Endometrial microvascular endothelial cells (primary cell): Measurements from ENCODE around the gene SULT2A1. TPM values are rescaled to one million over a fixed set of nuclear protein-coding genes. Genes with fewer than 3 reads are reported as not detected.
"Not testable (repeated sequence)": the region's sequence is repeated elsewhere in the genome, so short reads cannot be mapped to it uniquely, and the experiment has no call there.

Source experiments
- in situ Hi-C: cut with HindIII; loops from 2 replicates; pipeline ENCODE4 v1.10.0; 2017; ENCODE audit warnings: low sequenced_read_pairs, low pct_unique_long_range_greater_than_20kb; ENCODE audit errors: inconsistent ontology term
- total RNA-seq: library from RNA; depleted of rRNA; stranded (reverse); fragments of >200 nt; gene quantifications from one replicate; pipeline ENCODE4 v1.2.3, GENCODE V29; 2015; ENCODE audit errors: inconsistent ontology term

The SULT2A1 gene
- total RNA-seq, 1 donor from 2014 or later: not detected

DNA sequence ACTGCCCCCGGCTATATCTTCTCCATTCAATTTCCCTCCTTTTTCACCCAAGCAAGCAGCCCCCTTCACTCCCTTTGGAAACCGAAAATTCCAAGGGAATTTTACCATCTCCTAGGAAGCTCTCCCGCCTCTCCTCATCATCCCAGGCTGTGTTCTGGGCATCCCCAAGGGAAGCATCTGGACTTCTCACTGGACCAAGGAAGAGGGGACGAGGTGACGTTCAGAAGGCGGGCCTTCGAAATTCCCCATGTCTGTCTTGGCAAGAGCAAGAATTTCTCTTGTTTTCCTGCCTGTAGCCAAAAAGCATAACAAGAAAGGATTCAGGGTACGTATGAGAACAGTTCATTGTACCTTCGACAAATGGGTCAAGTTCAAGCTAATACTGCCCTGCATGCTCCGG is 20.9 kb downstream of the SULT2A1 start:
- in situ Hi-C loops: no loop called here

DNA sequence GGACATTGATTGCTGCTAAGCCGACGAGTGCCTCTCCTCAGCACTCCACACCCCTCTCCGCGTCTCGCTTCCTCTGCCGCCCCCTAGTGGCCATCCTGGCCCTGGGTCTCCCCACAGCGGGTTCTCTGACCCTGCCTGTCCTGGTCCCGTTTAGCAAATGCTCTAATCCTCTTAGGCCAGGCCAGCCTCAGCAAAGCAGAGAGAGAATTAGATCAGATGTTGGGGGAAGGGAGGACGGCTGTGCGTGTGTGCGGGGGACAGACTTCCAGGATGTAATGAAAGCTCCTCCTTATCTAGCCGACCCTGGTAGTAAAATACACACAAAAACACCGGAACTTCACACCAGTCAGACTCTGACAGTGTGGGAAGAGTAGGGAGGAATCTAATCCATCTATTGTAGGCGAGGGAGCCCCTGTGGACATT is 22.6 kb downstream of the SULT2A1 start:
- in situ Hi-C loops: no loop called here

DNA sequence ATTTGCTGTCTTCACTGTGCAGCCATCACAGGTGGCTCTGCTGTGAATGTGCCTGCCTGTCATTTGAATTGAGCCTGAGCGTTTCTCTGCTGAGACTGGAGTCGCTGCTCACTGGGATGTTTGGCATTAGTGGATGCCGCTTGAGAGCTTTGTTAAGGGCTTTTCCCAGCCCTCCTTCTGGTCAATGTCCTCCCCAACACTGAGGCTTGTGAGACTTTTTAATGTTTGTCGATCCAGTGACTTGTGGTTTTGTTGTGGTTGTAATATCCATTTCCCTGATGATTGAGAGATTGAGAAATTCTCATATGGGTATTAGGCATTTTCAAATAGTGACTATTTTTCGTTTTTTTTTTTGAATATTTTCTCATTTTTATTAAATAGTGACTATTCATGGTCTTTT is 24.5 kb downstream of the SULT2A1 start:
- in situ Hi-C loops: no loop called here

DNA sequence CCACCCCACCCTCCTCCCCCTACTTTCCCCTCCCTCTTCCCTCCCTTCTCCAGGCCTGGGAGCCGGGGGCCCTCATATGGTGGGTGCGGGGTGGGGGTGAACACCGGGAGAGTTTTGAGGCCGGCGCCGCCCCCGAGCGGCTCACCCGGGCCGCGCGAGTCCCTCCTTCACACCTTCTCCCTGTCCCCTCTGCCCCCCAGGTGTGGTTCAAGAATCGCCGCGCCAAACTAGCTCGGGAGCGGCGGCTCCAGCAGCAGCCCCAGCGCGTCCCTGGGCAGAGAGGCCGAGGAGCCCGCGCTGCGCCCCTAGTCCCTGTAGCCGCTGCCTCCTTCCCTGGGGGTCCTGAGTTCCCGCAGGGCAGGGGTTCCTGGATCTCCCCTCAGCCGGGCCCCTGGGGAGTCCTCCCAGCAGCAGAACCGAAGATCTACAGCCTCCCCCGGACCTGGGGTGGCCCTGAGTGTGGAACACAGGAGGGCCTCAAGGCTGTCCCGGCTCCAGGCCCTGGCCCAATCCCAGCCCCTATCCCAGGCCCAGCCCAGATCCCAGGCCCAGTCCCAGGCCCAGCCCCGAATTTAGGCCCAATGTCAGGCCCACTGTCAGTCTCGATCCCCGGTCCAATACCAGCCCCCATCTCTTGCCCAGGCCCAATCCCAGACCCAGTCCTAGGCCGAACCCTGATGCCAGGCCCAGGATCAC is 25.4 kb downstream of the SULT2A1 start:
- in situ Hi-C loops: no loop called here

DNA sequence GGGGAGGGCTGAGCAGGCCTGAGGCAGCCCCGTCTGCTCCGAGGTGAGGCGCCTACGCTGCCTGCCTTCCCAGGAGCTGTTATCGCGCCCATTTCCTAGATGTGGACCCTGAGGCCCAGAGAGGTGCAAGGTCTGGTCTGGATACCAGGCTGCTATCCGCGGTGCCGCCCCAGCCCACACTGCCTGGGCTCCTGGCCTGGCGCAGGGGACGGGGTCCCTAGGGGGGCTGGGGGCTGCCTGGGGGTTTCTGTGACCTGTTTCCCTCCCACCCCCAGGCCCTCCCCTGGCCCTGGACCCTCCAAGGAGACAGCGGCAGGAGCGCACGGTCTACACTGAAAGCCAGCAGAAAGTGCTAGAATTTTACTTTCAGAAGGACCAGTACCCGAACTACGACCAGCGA is 26.3 kb downstream of the SULT2A1 start:
- in situ Hi-C loops: not testable (repeated sequence)

DNA sequence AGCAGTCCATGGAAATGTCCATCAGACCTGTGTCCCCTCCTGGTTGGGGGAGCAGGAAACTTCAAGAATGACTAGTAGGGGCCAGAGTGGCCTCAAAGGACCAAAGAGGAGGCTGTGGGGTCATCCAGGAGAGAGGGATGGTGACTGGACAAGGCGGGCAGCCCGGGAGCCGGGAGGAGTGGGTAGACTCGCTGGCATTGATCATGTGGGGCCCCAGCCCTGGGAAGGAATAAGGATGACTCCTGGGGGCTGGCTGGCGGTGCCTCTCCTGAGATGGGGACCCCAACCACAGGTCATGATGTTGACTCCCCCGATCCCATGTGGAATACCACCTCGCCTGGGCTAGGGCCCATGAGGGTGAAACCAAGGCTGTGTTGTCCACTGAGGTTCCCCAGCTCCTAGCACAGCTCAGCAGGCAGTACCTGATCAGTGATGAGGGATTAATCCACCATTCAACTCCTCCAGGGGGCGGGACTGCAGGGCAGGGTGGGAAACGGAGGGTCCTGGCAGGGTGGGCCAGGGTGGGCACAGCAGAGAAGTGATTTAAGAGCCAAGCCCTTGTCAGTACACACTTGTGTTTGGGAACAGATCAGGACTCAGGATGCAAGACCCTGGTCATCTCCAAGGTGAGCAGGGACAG is 27.3 kb downstream of the SULT2A1 start, which contains the start of gene TPRX2:
TSS of gene TPRX2 (plus strand) at position 590 of the 640 bp plus-strand sequence. CDS start at position 602, 12 bp downstream.
- in situ Hi-C loops: not testable (repeated sequence)

DNA sequence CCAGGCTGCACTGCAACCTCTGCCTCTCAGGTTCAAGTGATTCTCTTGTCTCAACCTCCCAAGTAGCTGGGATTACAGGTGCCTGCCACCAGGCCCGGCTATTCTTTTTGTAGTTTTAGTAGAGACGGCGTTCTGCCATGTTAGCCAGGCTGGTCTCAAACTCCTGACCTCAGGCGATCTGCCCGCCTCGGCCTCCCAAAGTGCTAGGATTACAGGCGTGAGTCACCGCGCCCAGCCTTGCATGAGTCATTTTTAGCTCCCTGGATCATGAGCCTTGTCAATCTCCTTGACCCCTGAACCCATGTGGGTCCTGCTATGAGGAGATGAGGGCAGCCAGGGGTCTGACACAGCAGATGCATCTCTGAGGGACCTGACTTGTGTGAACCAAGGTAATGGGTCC is 27.9 kb downstream of the SULT2A1 start:
- in situ Hi-C loops: not testable (repeated sequence)

DNA sequence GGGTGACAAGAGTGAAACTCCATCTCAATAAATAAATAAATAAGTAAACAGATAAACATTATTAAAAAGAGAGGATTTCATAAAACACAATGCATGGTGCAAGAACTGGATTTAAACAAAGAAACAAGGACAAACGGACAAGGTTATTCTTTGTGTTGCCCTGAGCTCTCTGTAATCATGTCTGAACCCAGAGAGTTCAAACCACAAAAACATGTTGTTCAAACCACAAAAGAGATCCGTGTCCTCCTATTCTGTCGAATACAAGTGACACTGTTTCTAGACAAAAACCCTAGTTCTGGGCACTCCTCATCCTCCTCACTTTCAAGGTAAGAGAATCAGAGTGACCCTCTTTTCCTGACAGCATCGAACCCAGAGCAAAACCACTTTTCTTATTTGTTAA is 31.7 kb downstream of the SULT2A1 start:
- in situ Hi-C loops: no loop called here

DNA sequence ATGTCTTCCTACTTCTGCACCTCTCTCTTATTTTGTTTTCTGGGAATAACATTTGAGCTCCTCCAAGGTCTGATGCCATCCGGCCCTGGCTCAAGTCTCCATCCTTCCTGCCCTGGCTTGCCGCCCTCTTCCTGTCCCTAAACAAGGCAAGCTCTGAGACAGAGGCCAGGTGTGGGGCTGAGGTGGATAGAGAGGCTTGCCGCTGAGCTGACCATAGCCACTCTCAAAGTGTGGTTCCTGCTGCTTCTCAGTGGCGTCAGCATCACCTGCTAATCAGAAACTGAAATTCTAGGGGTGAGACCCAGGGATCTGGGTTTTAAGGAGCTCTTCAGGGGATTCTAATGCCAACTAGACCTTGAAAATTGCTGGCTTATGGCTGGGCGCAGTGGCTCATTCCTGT is 33.1 kb downstream of the SULT2A1 start:
- in situ Hi-C loops: no loop called here

DNA sequence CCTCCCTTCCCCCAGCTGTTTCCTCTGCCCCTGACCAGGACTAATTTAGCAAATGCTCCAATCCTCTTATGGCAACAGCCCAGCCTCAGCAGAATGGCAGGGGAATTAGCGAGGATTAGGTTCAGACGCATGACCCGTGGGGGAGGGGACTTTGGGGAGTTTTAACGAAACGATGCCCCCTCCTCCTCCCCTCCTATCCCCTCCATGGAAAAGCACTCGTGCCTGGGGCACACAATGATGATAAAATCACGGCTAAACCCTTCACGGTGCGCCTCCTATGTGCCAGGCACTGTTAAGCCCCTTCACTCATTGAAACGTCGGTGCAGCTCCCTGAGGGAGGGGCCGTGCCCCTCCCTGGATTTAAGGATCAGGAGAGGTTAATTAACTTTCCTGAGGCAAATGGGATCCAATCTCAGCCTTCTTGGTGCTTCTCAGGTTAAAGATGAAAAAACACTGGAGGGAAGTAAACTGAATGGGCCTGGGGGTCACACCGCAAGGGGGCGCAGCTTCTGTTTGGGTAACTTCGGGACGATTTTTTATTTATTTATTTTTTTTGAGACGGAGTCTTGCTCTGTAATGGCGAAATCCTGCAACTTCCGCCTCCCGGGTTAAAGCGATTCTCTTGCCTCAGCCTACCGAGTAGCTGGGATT is 37.2 kb downstream of the SULT2A1 start:
- in situ Hi-C loops: no loop called here

DNA sequence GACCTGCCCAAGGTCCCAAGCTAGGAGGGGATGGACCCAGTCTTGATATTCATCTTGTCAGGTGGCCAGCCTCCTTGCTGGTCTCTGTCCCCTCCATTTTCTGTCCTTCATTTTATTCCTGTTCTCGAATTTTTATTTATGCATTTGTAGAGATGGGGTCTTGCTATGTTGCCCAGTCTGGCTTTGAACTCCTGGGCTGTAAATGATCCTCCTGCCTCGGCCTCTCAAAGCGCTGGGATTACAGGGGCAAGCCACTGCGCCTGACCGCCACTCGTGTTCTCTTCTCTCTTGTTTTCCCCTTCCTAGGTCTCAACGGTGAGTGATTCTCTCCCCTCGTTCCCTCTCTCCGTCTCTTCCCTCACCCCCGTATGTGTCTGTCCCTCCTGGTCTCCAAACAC is 37.7 kb downstream of the SULT2A1 start:
- in situ Hi-C loops: no loop called here

DNA sequence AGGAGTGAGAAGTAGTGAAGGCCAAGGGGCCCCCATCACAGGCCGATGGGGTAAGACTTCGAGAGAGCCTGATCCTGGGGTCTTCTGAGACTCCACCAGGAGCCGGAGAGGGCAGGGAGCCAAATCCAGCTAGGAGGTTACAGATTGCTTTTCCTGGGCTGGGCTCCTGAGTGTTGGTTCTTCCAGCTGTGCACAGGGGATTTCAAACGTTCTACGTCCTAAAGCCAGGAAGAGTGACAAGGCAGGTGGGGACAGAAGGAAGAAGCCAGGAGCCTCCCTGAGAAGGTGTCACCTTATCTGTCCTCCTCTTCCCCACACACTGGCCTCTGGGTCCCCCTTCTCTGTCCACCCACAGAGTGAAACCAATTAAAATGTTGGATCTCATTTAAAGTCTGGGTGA is 43.2 kb downstream of the SULT2A1 start:
- in situ Hi-C loops: no loop called here

DNA sequence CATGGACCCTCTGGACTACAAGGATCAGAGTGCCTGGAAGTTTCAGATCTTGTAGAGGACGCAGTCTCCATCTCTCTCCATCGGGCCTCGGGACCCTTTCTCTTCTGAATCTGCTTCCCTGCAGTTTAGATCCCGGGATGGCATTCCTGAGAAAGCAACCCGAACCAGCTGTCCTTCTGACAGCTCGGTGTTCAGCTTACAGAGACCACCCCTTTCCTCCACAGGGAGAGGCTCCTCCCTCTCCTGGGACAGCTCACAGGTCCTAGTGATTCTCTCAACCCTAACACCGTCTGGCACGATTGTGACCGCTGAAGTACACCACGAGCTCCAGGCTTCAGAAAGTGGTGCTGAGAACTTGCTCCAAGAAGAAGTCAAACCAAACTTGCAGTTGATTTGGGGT is 46.2 kb downstream of the SULT2A1 start:
- in situ Hi-C loops: no loop called here

DNA sequence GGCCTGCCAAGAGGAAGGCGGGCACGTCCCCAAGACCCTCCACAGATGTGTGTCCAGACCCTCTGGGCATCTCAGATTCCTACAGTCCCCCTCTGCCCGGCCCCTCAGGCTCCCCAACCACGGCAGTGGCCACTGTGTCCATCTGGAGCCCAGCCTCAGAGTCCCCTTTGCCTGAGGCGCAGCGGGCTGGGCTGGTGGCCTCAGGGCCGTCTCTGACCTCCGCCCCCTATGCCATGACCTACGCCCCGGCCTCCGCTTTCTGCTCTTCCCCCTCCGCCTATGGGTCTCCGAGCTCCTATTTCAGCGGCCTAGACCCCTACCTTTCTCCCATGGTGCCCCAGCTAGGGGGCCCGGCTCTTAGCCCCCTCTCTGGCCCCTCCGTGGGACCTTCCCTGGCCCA is 46.7 kb downstream of the SULT2A1 start:
- in situ Hi-C loops: no loop called here

DNA sequence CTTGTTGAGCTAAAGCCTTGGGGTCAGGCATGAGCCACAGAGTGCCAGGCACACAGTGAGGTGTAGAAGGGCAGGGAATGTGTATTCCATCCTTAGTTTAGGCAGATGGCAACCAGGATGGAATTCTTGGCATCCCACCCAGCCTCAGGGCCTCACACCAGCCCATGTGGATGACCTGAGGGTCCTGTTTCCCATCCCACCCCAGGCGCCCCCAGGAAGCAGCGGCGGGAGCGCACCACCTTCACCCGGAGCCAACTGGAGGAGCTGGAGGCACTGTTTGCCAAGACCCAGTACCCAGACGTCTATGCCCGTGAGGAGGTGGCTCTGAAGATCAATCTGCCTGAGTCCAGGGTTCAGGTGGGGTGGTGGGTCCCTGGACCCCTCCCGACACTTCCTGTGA is 50.1 kb downstream of the SULT2A1 start:
- in situ Hi-C loops: no loop called here

DNA sequence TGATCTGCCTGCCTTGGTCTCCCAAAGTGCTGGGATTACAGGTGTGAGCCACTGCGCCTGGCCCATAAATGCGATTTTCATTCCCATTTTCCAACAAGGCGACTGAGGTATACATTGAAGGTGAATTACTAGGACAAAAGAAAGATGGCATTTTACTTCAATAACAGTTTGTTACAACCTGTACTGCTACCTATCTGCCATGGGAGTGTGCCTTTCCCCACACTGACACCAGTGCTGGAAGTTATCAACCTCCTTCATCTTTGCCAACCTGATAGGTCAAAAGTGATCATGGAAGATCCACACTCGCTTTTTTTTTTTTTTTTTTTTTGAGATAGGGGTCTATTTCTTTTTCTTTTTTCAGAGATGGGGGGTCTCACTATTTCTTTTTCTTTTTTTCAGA is 53.4 kb downstream of the SULT2A1 start:
- in situ Hi-C loops: no loop called here

DNA sequence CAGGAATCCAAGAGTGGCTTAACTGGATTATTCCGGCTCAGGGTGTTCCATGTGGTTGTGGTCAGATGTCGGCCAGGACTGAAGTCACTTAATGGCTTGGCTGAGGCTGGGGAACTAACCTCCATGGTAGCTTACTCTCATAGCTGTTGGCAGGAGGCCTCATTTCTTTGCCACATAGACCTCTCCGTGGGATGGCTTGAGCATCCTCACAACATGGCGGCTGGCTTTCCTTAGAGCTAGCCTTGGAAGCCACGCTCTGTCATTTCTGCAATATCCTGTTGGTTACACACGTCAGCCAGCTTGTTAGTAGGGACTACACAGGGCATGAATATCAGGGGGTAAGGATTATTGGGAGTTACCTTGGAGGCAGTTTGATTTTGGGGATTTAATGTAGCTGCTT is 59.3 kb downstream of the SULT2A1 start:
- in situ Hi-C loops: no loop called here

DNA sequence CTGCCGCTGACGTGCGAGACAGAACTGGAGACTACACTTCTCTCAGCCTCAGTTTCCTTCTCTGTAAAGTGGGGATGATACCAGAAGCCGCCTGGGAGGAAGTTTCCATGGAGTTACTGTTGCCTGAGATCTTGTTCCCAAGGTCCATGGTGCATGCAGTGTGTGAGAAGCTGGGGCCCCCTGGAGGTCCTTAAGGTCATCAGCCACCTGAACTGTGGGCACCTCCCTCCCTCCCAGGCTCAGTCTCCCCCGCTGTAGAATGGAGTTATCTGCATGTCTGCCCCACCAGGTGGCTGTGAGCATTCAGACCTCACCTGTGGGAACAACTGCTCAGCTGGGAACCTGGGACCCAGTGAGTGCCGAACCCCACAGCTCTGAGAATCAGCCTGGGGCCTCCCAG is 61.7 kb downstream of the SULT2A1 start:
- in situ Hi-C loops: no loop called here

DNA sequence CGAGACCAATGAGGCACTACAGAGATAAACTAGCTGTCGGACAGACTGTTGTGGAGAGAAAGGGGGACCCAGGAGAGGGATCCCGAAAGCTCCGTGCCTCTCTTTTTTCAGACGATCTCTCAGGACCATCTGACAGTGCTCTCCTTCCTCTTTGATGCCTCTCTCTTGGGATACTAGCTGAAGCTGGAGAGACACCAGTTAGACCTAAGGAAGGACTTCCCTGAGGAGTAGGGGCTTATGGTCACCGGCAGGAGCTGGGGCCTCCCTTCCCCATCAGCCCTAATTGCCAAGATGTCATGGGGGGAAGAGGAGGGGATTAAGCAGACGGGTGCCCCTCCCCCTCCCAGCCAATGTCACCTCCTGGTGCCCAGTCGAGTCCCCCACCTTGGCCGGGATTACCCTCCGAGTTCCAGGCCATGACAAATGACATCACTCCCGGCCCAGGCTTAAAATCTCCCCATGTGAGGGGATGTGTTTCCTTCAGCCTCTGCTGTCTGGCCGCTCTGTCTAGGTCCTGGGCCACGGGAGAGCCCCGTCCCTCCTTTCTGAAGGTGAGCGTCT is 64.6 kb downstream of the SULT2A1 start, which contains the start of gene CRX:
TSS of gene CRX (plus strand) at position 478 of the 561 bp plus-strand sequence. CDS start 12,507 bp downstream, outside the sequence.
- in situ Hi-C loops: no loop called here
